Panc1 (cell line): ENCODE measurements around the gene TIE1. TPM values are rescaled to one million over a fixed set of nuclear protein-coding genes. Genes with fewer than 3 reads are reported as not detected.

ENCODE experiments used
- ATAC-seq: fragments of 200-7000 bp; cut with Tn5 transposase; 2 replicates; pipeline ENCODE4 v1.9.1; 2020; ENCODE audit warnings: mild to moderate bottlenecking, moderate library complexity
- BruUV-seq: library from RNA; stranded (reverse); fragments of 400-500 nt; replicated peaks from 2 replicates; lab custom pipeline; 2021; lab: Mats Ljungman, UMichigan
- CTCF ChIA-PET: fragments of 300-600 bp; sonication (Branson Sonifier 250); formaldehyde crosslinking; loops from one replicate; lab custom pipeline; 2022; ENCODE audit warnings: antibody characterized with exemption; lab: Charles Lee
- POLR2A ChIA-PET: fragments of 300-600 bp; sonication (Branson Sonifier 250); formaldehyde crosslinking; loops from one replicate; lab custom pipeline; 2022; ENCODE audit warnings: antibody characterized with exemption; lab: Charles Lee
- DNase-seq: peaks from one replicate; pipeline ENCODE4 v3.0.0-alpha.2; 2010; ENCODE audit warnings: low read depth, low spot score
- H3K27ac ChIP-seq: 2 replicates; pipeline ENCODE4 v1.5.1; 2011; ENCODE audit warnings: mild to moderate bottlenecking, low read length, inconsistent platforms
- H3K27me3 ChIP-seq: fragments of 200-500 bp; sonication (Bioruptor generic); 2 replicates; pipeline ENCODE4 v1.6.0; 2014; ENCODE audit warnings: low read length, inconsistent platforms; ENCODE audit not compliant: control insufficient read depth, insufficient read depth
- H3K36me3 ChIP-seq: fragments of 200-500 bp; sonication (Bioruptor generic); 2 replicates; pipeline ENCODE4 v1.5.1; 2014; ENCODE audit warnings: inconsistent platforms, mild to moderate bottlenecking, low read length, moderate library complexity; ENCODE audit not compliant: control insufficient read depth, insufficient read depth
- H3K4me1 ChIP-seq: 2 replicates; pipeline ENCODE4 v1.5.1; 2011; ENCODE audit warnings: inconsistent platforms, mild to moderate bottlenecking, low read length, moderate library complexity; ENCODE audit not compliant: control insufficient read depth, insufficient read depth
- H3K4me3 ChIP-seq, 2 experiments: 2 replicates each; pipeline ENCODE4 v1.5.1; 2011 to 2012; ENCODE audit warnings: low read depth in 2 of 2, low read length in 2 of 2, mild to moderate bottlenecking in 2 of 2, inconsistent platforms in 1 of 2, moderate library complexity in 1 of 2
- H3K9me3 ChIP-seq: fragments of 200-500 bp; sonication (Bioruptor generic); 2 replicates; pipeline ENCODE4 v1.5.1; 2014; ENCODE audit warnings: low read depth, mild to moderate bottlenecking, inconsistent platforms, low read length, moderate library complexity; ENCODE audit not compliant: control insufficient read depth, insufficient read depth
- POLR2AphosphoS5 ChIP-seq: IDR thresholded peaks from 2 replicates; pipeline ENCODE4 v1.6.1; 2012; ENCODE audit warnings: mild to moderate bottlenecking, low read depth, low read length, moderate library complexity
- REST ChIP-seq, 2 experiments: IDR thresholded peaks; 2 replicates each; pipeline ENCODE4 v1.6.1; 2011 to 2012; ENCODE audit warnings: low read depth in 2 of 2, control low read depth in 1 of 2, low read length in 1 of 2, mild to moderate bottlenecking in 1 of 2, moderate library complexity in 1 of 2; ENCODE audit not compliant: insufficient read depth in 1 of 2
- SIN3A ChIP-seq: IDR thresholded peaks from 2 replicates; pipeline ENCODE4 v1.6.1; 2012; ENCODE audit warnings: low read depth, mild to moderate bottlenecking, low read length, moderate library complexity, borderline replicate concordance; ENCODE audit not compliant: insufficient read depth
- TCF7L2 ChIP-seq: IDR thresholded peaks from 2 replicates; pipeline ENCODE4 v1.6.1; 2011; ENCODE audit warnings: mild to moderate bottlenecking, low read depth, low read length, inconsistent platforms
- in situ Hi-C: cut with HindIII; loops from 2 replicates; pipeline ENCODE4 v1.10.0; 2016; ENCODE audit warnings: low sequenced_read_pairs, low pct_unique_long_range_greater_than_20kb
- intact Hi-C: fragments of 100-400 bp; cut with micrococcal nuclease; formaldehyde crosslinking; loops from one replicate; pipeline ENCODE4 v1.10.0; 2022; ENCODE audit not compliant: unreplicated experiment
- total RNA-seq: library from RNA; stranded (reverse); gene quantifications from one replicate; pipeline ENCODE4 v1.2.1, GENCODE V29; 2021; ENCODE audit not compliant: unreplicated experiment
- TF ChIP-seq, protein P1 (sequence below): fragments of 450-650 bp; IDR thresholded peaks from 2 replicates; pipeline ENCODE4 v1.5.1; 2017; ENCODE audit warnings: mild to moderate bottlenecking

Gene TIE1
- total RNA-seq, 1 experiment from 2014 or later: 0.28 TPM

- H3K4me3 ChIP-seq: no peak overlapping the region
- no peak for ATAC-seq
- TF ChIP-seq REST (IDR thresholded peaks at IDR 0.05; ENCODE audit: insufficient read depth in 1 of 2, low read depth in 2 of 2, low read length in 1 of 2): no peak
- TF ChIP-seq SIN3A: no peak
- no peak for TF ChIP-seq TCF7L2
- no peak for TF ChIP-seq POLR2AphosphoS5
- TF ChIP-seq, protein P1, sequence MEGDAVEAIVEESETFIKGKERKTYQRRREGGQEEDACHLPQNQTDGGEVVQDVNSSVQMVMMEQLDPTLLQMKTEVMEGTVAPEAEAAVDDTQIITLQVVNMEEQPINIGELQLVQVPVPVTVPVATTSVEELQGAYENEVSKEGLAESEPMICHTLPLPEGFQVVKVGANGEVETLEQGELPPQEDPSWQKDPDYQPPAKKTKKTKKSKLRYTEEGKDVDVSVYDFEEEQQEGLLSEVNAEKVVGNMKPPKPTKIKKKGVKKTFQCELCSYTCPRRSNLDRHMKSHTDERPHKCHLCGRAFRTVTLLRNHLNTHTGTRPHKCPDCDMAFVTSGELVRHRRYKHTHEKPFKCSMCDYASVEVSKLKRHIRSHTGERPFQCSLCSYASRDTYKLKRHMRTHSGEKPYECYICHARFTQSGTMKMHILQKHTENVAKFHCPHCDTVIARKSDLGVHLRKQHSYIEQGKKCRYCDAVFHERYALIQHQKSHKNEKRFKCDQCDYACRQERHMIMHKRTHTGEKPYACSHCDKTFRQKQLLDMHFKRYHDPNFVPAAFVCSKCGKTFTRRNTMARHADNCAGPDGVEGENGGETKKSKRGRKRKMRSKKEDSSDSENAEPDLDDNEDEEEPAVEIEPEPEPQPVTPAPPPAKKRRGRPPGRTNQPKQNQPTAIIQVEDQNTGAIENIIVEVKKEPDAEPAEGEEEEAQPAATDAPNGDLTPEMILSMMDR: no peak
- no peaks in the 10 kb centered on the region for H3K9me3 ChIP-seq
- no peaks in the 10 kb centered on the region for H3K4me1 ChIP-seq
- in situ Hi-C loops (no loop called here), intact Hi-C loops (no loop called here)
- no peaks in the 10 kb centered on the region for H3K27me3 ChIP-seq
- ChIA-PET POLR2A (no interaction called here), CTCF (no interaction called here)
- H3K36me3 ChIP-seq: no peaks in the 10 kb centered on the region
- DNase-seq: no peak
- no peak overlapping the region for H3K27ac ChIP-seq
- BruUV-seq: no TSS peak
Measured at GRCh38 chr1:43322506-43322905, 21.7 kb downstream of the TIE1 start.

- H3K27ac ChIP-seq: no peak overlapping the region
- in situ Hi-C loops: no loop called here
- TF ChIP-seq, protein P1: no peak
- TF ChIP-seq SIN3A (no peak), POLR2AphosphoS5 (no peak), REST (IDR thresholded peaks at IDR 0.05; ENCODE audit: insufficient read depth in 1 of 2, low read depth in 2 of 2, low read length in 1 of 2) (no peak), TCF7L2 (no peak)
- no peaks in the 10 kb centered on the region for H3K27me3 ChIP-seq
- no peak for ATAC-seq
- intact Hi-C loops: no loop called here
- no peaks in the 10 kb centered on the region for H3K4me1 ChIP-seq
- no peak for DNase-seq
- ChIA-PET POLR2A (no interaction called here), CTCF (no interaction called here)
- no peaks in the 10 kb centered on the region for H3K9me3 ChIP-seq
- H3K36me3 ChIP-seq: no peaks in the 10 kb centered on the region
- no TSS peak for BruUV-seq
- no peak overlapping the region for H3K4me3 ChIP-seq
Measured at GRCh38 chr1:43324810-43325209, 24.0 kb downstream of the TIE1 start.
